ENCODE measurements around the gene GNAT1.

The GNAT1 gene

DNA sequence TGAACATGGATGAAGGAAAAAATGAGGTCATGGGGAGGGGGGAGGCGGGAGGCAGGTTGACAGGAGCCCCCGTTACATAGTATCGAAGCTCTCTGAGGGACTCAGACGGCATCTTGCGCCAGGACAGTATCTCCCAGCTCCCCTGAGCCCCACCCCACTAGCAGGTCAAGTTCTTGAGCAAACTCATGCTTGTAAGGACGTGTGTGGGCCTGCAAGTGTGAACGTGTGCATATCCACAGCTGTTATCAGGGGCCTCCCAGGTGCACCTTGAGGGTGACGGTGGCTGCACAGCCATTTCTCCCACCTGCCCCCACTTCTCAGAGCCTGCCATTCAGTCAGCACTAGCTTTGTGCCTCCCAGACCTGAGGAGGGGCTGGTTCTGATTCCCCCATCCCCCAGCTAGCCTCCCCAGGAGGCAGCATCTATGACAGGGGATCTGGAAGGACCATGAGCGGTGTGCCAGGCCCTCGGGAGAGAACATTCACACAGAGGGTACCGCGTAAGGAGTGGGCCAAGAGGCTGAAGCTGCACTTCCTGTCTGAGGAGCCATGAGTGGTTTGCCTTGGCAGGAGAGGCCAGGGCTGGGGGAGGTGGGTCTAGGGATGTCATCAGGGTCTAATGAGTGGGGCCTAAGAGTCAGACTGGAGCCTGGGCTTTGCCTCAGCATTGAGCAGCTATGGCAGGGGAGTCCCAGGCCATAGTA, 33.4 kb upstream of the GNAT1 start:
- peaks cover 19% of the 10 kb centered on the region for H3K27me3 Mint-ChIP-seq
- H3K4me1 Mint-ChIP-seq, result peaks cover 12% of the 10 kb centered on the region
- no peak overlapping the region for H3K27ac Mint-ChIP-seq
- no peaks in the 10 kb centered on the region for H3K36me3 Mint-ChIP-seq
- H3K9me3 Mint-ChIP-seq, result no peaks in the 10 kb centered on the region
- H3K4me3 Mint-ChIP-seq, result no peak overlapping the region

DNA sequence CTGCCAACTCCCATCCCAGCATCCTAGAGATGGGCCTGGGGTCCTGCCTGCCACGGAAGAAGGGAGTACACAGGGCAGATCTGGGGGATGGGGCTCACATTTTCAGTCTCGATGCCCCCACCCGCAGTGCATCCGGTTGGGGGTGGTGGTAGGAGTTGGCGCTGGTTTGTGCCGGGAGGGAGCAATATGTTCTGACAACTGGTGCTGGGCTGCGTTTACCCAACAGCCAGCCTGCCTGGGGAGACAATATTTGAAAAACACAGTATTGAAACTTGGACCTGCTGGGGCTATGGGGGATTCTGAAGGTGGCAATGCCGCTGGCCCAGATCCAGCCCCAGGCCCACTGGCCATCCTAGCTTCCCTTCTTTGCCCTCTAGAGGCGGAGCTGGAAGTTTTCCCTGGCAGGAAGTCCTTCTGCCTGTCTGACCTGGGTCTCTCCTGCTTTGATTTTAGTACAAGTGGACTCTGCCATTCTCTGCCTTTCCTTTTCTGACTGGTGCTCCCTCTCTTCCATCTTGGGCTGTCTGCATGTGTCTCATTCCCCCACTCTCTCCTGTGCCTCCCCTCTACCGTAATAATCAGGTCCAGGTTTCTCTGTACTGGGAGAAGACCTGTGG, 32.8 kb upstream of the GNAT1 start:
- H3K9me3 Mint-ChIP-seq, result no peaks in the 10 kb centered on the region
- no peaks in the 10 kb centered on the region for H3K36me3 Mint-ChIP-seq
- no peak overlapping the region for H3K4me3 Mint-ChIP-seq
- H3K4me1 Mint-ChIP-seq, result peaks cover 12% of the 10 kb centered on the region
- peaks cover 17% of the 10 kb centered on the region for H3K27me3 Mint-ChIP-seq
- H3K27ac Mint-ChIP-seq, result no peak overlapping the region

DNA sequence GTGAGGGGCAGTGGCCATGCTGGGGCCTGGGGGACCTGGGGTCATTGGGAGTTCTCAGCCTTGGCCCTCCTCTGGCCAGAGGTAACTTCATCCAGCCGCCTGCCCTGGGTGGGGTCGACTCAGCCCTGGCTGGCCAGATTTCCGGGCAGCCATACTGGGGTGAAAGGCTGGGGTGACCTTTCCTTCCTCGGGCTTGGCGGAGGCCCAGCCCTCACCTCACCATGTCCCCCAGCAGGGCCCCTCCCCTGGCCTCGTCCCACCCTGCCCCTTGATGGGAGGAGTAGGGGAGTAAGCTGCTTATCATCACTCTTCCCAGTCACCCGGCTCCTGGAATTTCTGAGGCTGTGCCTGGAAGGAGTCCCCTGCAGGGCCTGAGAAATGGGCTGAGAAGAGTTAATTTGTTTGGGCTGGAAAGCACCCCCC, 30.8 kb upstream of the GNAT1 start:
- H3K27ac Mint-ChIP-seq, result no peak overlapping the region
- no peaks in the 10 kb centered on the region for H3K36me3 Mint-ChIP-seq
- no peaks in the 10 kb centered on the region for H3K9me3 Mint-ChIP-seq
- peaks cover 7% of the 10 kb centered on the region for H3K4me1 Mint-ChIP-seq
- no peak overlapping the region for H3K4me3 Mint-ChIP-seq
- peaks cover 12% of the 10 kb centered on the region for H3K27me3 Mint-ChIP-seq

GRCh38 chr3:50161320-50161719, 30.1 kb upstream of the GNAT1 start:
- no peaks in the 10 kb centered on the region for H3K9me3 Mint-ChIP-seq
- peaks cover 5% of the 10 kb centered on the region for H3K27me3 Mint-ChIP-seq
- H3K4me1 Mint-ChIP-seq, result no peaks in the 10 kb centered on the region
- H3K27ac Mint-ChIP-seq, result no peak overlapping the region
- no peaks in the 10 kb centered on the region for H3K36me3 Mint-ChIP-seq
- no peak overlapping the region for H3K4me3 Mint-ChIP-seq

- Mint-ChIP-seq H3K36me3 (no peaks in the 10 kb centered on the region), H3K4me1 (no peaks in the 10 kb centered on the region), H3K4me3 (no peak overlapping the region), H3K9me3 (no peaks in the 10 kb centered on the region), H3K27ac (no peak overlapping the region), H3K27me3 (peaks cover 4% of the 10 kb centered on the region)
Observed at GRCh38 chr3:50162034-50162883, 29.2 kb upstream of the GNAT1 start.

DNA sequence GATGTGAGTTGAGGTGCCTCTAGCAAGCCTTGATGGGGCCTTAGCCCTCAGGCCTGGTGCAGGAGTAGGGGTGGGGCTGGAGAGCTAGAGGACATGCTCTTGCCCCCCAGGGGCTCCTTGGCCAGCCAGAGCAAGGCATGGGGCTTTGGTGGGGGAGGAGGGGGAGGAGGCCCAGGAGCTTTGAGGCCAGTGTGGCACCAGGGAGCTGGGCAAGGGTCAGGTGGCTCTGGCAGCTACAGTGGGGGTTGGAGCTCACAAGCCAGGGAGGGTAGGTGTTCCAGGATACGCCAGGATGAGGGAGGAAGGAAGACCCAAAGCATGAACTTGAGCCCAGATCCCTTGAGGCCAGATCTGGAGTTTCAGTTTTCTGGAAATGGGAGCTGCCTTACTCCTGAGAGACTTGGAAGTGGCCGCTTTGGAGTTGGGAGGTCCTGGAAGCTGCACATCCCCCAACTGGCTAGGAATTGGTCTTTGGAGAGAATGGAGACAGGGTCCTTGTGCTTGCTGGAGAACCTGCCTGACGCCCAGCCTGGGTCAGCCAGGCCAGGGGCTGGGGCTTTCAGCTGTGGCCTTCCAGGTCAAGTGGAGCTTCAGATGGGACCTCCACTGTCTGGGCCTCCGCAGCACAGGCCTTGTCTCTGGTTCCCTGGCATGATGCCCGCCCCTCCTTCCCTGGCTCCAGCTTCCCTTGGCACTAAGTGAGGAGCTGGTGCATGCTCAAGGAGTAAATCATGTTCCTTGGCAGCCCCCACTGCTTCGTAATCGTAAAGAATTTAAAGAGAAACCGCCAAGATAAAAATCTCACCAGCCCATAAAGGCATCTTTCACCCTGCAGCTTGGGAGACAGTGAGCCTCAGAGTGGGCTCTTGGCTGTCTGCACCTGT, 27.6 kb upstream of the GNAT1 start:
- H3K9me3 Mint-ChIP-seq, result no peaks in the 10 kb centered on the region
- H3K4me1 Mint-ChIP-seq, result no peaks in the 10 kb centered on the region
- H3K36me3 Mint-ChIP-seq, result no peaks in the 10 kb centered on the region
- no peak overlapping the region for H3K4me3 Mint-ChIP-seq
- H3K27ac Mint-ChIP-seq, result no peak overlapping the region
- peaks cover 1% of the 10 kb centered on the region for H3K27me3 Mint-ChIP-seq

- Mint-ChIP-seq H3K4me3 (no peak overlapping the region), H3K36me3 (no peaks in the 10 kb centered on the region), H3K27ac (no peak overlapping the region), H3K9me3 (no peaks in the 10 kb centered on the region), H3K4me1 (no peaks in the 10 kb centered on the region), H3K27me3 (peaks cover 1% of the 10 kb centered on the region)
Observed at GRCh38 chr3:50164481-50164880, 26.9 kb upstream of the GNAT1 start.

DNA sequence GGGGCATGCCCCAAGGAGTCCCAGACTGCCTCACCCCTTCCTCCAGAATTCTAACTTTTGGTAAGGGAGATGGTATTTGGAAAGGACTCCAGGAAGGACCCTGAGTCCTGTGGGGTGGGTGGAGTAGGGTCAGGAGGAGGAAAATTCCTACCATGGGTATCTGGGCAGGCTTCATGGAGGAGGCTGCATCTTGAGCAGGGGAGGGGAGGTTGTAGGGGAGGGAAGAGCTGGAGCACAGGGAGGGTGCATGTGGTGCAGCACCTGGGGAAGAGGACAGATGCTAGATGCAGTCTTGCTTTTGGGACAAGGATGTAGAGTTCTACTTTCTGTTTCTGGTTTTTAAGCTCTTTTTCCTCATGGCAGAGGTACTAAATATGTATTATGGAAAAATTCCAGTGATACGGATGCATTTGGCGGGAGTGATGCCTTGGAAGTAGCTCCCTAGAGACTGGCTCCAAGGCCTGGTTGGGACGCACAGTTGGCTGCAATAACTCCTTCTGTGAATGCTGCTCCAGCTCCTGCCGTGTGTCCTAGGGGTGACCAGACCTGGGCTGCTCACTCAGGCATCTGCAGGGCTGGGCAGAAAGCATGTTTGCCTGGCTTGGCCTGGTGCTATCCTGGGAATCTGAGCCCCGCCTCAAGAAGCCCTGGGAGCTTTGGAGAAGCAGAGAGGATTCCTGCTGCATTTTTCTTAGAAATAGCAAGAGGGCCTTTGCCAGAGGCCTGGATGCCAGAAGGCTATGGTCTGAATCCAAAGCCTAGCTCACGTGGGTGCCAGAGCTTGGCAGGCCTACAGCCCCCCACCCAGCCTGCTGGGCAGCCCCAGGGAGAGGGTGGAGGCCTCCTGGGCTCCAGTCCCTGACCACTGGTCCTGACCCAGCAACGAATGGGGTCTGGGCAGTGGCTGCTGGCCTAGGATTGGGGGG, 26.2 kb upstream of the GNAT1 start:
- no peak overlapping the region for H3K4me3 Mint-ChIP-seq
- peaks cover 1% of the 10 kb centered on the region for H3K27me3 Mint-ChIP-seq
- H3K9me3 Mint-ChIP-seq, result no peaks in the 10 kb centered on the region
- H3K36me3 Mint-ChIP-seq, result no peaks in the 10 kb centered on the region
- no peak overlapping the region for H3K27ac Mint-ChIP-seq
- no peaks in the 10 kb centered on the region for H3K4me1 Mint-ChIP-seq

DNA sequence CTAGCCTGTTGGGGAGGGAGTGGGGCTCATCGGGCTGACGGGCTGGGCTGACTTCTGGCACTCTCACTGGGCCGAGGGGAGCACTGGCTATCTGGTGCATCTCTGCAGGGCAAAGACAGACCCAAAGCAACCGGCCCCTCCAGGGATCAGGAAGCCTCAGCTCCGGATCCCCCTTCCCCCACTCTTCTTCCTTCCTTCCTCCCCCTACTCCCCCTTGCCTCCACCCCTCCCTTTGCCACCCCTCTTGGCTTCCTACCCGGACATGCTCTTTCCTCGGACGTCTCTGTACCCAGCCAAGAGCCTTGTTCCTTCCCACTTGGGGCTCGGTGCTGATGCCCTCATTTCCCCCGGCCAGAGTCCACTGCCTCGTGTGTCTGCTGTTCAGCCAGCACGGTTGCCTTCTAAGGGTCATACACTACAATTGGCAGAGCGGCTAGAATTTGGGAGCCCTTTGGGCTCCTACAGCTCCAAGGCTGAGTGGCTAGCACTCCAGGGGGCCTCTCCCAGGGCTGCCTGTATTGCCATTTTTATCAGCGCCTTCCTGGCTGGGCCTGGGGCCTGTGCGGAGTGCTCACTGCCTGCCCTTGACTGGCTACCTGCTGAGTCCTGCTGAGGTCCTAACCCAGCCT, 25.4 kb upstream of the GNAT1 start:
- no peak overlapping the region for H3K4me3 Mint-ChIP-seq
- H3K4me1 Mint-ChIP-seq, result no peaks in the 10 kb centered on the region
- peaks cover 1% of the 10 kb centered on the region for H3K27me3 Mint-ChIP-seq
- no peak overlapping the region for H3K27ac Mint-ChIP-seq
- H3K9me3 Mint-ChIP-seq, result no peaks in the 10 kb centered on the region
- no peaks in the 10 kb centered on the region for H3K36me3 Mint-ChIP-seq

DNA sequence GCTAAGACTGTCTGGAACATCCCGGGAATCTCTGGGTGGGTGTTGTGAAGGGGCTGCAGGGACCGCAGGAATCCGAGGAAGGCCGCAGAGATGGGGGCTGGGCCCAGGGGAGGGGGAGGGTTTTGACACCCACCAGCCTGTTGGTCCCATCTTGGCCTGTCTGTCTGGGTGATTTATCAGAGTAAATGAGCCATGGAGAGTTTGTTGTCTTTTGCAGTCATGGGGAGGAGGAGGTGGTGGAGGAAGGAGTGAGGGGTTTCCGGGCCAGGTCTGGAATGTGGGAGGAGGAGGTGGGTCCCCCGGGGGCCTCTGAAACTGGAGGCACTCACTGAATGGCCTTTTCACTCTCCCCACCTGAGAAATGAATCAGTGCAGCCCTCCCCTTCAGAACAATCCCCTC, 24.8 kb upstream of the GNAT1 start:
- Mint-ChIP-seq H3K27me3 (no peaks in the 10 kb centered on the region), H3K27ac (no peak overlapping the region), H3K4me1 (no peaks in the 10 kb centered on the region), H3K36me3 (no peaks in the 10 kb centered on the region), H3K4me3 (no peak overlapping the region), H3K9me3 (no peaks in the 10 kb centered on the region)

- H3K4me1 Mint-ChIP-seq, result no peaks in the 10 kb centered on the region
- no peaks in the 10 kb centered on the region for H3K36me3 Mint-ChIP-seq
- H3K27me3 Mint-ChIP-seq, result no peaks in the 10 kb centered on the region
- H3K4me3 Mint-ChIP-seq, result no peak overlapping the region
- H3K9me3 Mint-ChIP-seq, result no peaks in the 10 kb centered on the region
- H3K27ac Mint-ChIP-seq, result no peak overlapping the region
Observed at GRCh38 chr3:50167069-50167840, 24.2 kb upstream of the GNAT1 start.

DNA sequence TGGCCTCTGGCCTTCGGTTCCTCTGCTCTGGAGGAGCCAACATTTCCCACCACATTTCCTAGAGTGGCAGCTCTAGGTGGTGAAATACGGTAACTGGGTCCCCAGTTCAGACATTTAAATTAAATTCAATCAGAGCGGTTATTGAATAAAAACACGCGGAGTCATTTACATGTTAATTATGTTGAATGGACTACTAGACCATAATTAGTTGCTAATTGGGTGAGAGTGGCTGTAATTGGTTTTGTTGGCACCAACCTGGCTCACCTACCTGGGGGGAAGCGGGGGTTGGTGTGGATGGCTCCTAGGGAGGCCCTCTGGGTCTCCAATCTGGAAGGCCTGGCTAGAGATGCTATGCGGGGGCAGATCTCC, 23.6 kb upstream of the GNAT1 start:
- Mint-ChIP-seq H3K27me3 (no peaks in the 10 kb centered on the region), H3K4me3 (no peak overlapping the region), H3K4me1 (no peaks in the 10 kb centered on the region), H3K9me3 (no peaks in the 10 kb centered on the region), H3K36me3 (no peaks in the 10 kb centered on the region), H3K27ac (no peak overlapping the region)

GRCh38 chr3:50168388-50168787, 23.0 kb upstream of the GNAT1 start:
- H3K27ac Mint-ChIP-seq, result no peak overlapping the region
- H3K9me3 Mint-ChIP-seq, result no peaks in the 10 kb centered on the region
- no peak overlapping the region for H3K4me3 Mint-ChIP-seq
- H3K4me1 Mint-ChIP-seq, result no peaks in the 10 kb centered on the region
- H3K27me3 Mint-ChIP-seq, result no peaks in the 10 kb centered on the region
- no peaks in the 10 kb centered on the region for H3K36me3 Mint-ChIP-seq

GRCh38 chr3:50168791-50169190, 22.6 kb upstream of the GNAT1 start:
- H3K4me3 Mint-ChIP-seq, result no peak overlapping the region
- H3K27me3 Mint-ChIP-seq, result no peaks in the 10 kb centered on the region
- no peak overlapping the region for H3K27ac Mint-ChIP-seq
- no peaks in the 10 kb centered on the region for H3K36me3 Mint-ChIP-seq
- H3K9me3 Mint-ChIP-seq, result no peaks in the 10 kb centered on the region
- no peaks in the 10 kb centered on the region for H3K4me1 Mint-ChIP-seq

Measured in activated naive CD4-positive, alpha-beta T cell treated with anti-CD3 and anti-CD28 coated beads, Interleukin-2, amount 50 U/mL, for 24 hours (primary cell).